CD1c-positive myeloid dendritic cell (primary cell): ENCODE data around the gene GPR15.
A peak's percentile ranks its signal among the peaks of the same experiment; 100 is the strongest.

Source experiments
- DNase-seq: peaks from one replicate; pipeline ENCODE4 v3.0.0-alpha.2; 2016; ENCODE audit errors: extremely low spot score

The GPR15 gene

DNA sequence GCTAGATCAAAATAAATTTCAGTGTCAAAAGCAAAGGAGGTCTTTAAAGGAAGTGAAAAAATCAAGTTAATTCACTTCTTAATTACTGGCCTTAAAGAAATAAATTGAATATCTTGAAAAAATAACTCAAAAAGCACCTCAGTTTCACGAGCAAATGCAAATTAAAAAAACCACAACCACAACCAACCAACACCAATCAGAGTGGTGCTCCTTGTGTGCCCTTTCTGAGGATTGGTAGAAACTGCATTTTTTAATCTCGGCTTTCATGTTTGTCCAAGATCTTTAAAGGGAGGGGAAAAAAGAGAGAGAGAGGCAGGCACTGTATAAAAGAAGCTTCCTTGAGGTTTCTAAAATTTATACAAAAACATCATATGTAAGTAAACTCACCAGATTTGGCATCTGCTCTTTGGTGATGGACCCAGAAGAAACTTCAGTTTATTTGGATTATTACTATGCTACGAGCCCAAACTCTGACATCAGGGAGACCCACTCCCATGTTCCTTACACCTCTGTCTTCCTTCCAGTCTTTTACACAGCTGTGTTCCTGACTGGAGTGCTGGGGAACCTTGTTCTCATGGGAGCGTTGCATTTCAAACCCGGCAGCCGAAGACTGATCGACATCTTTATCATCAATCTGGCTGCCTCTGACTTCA is at the start of gene GPR15:
Gene GPR15 (plus strand): TSS at position 357 of the 653 bp plus-strand sequence. CDS start 56 bp downstream, at position 413.
- DNase-seq = no peak

- no peak for DNase-seq
Measured at GRCh38 chr3:98482717-98483482, 48.9 kb upstream of the GPR15 start.

DNA sequence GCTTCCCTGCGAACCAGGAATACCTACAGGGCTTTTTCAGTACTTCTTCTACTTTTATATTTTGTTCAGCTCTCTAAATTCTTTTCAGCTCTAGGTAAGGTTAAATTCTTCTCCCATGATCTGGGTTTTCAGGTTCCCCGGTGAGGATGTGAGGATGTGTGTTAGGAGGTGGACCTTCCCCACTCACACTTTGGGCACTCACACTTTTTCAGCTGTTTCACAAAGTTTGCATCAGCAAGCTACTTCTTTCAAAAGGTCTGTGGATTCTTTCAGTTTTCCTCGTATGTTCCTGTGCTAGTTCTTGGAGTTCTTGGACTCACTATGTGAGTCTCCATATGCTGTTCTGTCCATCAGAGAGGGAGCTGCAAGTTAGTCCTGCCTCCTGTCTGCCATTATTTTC is 48.2 kb upstream of the GPR15 start:
- DNase-seq = no peak

DNA sequence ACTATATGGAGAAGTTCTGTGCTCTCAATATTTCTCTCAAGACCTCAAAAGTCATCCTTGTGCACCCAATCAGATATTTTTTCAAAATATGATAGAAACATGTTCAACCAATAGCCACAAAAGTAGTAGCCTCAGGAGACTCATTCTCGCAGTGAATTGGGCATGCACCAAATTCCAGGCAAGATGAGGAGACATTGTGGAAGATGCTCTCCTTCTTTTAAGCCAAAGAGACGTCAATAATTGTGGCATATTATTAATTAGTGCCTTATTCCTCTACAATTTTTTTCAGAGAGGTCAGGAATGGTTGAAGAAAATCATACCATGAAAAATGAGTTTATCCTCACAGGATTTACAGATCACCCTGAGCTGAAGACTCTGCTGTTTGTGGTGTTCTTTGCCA is 34.4 kb upstream of the GPR15 start, which contains the start of gene OR5K2:
Gene OR5K2 (plus strand): TSS at position 301 of the 400 bp plus-strand sequence. CDS start 0 bp downstream, at position 301.
- DNase-seq = no peak

DNA sequence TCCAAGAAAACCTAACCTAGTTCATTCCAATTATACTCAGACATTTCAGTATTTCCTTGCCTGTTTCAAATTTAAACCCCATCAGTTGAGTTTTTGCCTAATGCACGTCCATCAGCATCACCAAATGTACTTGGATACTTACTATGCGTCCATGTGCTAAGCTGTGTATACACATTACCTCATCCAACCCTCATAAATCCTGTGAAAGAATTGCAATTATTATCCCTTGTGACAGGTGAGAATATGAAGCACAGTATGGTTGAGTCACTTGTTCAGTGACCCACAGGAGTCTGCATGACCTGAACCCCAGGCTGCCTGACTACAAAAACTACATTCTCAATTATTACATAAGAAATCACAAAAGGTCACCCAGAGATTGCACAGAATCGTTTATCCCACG is 31.8 kb upstream of the GPR15 start:
- DNase-seq = no peak

GRCh38 chr3:98501270-98501669 is 30.5 kb upstream of the GPR15 start:
- DNase-seq = no peak

GRCh38 chr3:98501863-98502576 is 29.8 kb upstream of the GPR15 start:
- no peak for DNase-seq

DNA sequence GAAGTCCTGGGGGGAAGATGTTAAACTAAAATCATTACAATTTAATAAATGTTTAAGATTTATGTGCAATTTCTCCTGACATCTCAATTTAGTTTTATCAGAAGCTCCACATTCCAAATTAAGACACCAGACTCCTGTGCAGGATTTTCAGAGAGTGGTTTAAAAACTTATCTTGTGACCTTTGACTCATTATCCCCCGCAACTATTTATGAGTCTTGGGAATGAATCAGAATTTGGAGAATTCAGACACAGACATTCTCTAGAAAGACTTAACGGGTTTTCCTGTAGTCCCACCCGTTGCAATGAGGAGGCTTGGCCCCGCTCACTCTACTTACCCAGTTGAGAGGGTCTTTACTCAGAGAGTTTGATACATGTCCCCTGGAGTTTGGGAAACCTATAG is 27.2 kb upstream of the GPR15 start:
- no peak for DNase-seq

- no peak for DNase-seq
Measured at GRCh38 chr3:98508582-98508981, 23.2 kb upstream of the GPR15 start.

DNA sequence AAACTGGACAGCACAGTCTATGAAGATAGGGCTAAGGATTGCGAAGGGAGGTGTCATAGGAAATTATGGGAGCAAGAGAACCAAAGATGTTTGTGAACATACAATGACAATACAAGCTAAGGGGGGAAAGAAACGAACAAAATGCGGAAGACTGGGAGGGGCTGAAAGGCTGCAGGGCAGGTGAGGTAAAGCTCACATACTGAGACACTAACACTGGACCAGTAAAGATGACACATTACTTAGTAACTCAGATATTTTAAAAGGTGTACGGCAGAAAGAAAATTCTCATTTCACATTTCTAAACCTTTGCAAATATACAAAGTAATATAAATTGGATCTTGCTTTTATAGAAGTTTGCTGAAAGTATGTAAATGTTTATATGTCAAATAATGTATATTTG is 19.2 kb upstream of the GPR15 start:
- DNase-seq = no peak

DNA sequence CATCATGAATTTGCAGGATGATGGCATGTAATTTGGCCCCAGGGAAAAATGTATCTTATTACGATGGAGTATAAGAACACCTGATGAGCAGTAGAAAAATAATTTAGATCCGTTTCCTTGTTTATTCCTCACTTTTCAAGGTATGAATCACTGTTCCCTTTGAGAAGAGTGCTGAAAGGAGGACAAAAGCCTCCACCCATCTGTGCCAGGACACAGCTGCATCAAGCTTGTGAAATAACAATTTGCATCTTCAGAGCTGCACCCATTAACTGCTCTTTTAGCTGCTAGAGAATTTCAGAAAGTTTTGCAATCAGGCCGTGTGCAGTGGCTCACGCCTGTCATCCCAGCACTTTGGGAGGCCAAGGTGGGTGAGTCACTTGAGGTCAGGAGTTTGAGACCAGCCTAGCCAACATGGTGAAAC is 18.7 kb upstream of the GPR15 start:
- DNase-seq = no peak

- DNase-seq = no peak
Measured at GRCh38 chr3:98513736-98514135, 18.0 kb upstream of the GPR15 start.

- no peak for DNase-seq
Measured at GRCh38 chr3:98514948-98515347, 16.8 kb upstream of the GPR15 start.

DNA sequence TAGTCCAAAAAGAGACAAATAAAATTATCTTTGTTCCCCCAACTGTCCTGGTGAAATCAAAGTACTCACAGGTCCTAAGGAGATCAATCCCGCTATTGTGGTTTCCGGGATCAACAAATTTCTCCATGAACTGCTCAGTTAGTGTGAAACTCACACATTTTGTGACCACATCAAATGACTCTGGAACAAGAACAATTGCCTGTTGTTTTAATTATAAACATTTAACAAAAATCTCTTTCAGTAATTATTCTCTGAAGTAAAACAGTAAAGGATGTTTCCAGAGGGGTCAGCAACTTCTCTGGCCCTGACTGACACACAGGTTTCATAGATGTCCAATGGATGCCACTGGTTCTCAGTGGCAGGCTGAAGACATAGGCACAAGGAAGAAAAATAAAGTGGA is 13.0 kb upstream of the GPR15 start:
- no peak for DNase-seq

GRCh38 chr3:98519351-98519750 is 12.4 kb upstream of the GPR15 start:
- DNase-seq = no peak

DNA sequence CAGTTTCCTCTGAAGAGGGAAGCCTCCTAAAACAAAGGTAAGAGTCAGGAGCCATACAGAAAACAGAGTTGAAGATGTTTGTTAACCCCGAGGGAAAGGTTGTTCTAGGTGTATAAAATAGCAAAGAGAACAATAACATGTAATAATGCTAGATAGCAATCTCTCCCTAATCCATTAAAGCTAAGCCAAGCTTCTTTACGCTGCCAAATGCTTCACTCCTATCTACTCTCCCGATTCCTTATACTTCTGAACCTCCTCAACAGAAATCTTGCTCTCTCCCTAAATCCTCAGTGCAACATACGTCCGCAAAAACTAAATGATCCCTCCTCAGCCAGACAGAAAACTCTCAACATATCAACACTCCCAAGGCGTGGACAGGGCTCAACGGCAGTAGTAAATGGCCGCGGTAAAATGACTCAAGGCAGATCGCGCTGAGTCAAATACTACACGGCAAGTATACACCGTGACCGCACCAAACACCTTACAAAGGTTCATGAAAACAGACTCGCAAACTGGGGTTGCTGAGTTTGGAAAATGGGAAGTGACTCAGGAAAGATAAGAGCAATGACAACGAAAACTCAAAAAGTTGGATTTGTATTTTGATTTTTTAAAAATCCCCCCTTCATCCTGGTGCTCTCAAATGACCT is 9.8 kb upstream of the GPR15 start:
- peak; percentile 56 for DNase-seq

DNA sequence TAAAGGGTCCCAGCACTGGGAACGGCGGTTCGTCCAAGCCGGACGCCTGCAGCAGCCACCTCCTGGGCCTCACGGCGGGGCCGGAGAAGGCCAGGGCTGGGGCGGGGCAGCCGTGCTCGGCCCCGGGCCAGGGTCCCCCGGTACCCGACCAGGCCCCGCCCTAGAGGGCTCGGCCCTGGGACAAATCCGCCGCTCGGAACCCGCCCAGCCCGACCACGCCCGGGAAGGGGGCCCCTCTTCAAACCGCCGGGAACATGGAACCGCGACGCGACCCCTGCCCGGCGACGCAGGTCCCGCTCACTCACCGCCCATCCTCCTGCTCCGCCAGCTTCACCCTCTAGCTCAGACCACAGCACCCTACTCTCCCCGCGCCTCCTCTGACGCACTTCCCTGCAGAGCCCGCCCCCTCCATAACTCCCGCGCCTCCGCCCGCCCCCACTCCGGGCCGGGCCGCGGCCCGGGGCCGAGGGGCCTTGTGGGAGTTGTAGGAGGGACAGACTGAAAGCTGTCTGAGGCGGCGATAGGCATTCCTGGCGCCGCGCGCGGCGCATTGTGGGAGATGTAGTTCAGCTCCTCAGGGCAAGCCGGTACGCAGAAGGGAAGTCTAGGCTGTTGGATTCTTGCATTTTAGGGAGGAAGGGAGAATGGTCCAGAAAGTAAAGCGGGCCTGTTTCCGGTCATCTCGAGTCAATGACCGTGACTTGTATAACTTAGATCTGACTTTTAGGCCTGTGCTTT is 9.1 kb upstream of the GPR15 start, which contains the start of gene CLDND1:
Gene CLDND1 (minus strand): TSS at position 359 of the 738 bp plus-strand sequence. CDS start 1,478 bp downstream, outside the sequence.
- peak; percentile 98 for DNase-seq

- DNase-seq = no peak
Measured at GRCh38 chr3:98525494-98525893, 6.3 kb upstream of the GPR15 start.

DNA sequence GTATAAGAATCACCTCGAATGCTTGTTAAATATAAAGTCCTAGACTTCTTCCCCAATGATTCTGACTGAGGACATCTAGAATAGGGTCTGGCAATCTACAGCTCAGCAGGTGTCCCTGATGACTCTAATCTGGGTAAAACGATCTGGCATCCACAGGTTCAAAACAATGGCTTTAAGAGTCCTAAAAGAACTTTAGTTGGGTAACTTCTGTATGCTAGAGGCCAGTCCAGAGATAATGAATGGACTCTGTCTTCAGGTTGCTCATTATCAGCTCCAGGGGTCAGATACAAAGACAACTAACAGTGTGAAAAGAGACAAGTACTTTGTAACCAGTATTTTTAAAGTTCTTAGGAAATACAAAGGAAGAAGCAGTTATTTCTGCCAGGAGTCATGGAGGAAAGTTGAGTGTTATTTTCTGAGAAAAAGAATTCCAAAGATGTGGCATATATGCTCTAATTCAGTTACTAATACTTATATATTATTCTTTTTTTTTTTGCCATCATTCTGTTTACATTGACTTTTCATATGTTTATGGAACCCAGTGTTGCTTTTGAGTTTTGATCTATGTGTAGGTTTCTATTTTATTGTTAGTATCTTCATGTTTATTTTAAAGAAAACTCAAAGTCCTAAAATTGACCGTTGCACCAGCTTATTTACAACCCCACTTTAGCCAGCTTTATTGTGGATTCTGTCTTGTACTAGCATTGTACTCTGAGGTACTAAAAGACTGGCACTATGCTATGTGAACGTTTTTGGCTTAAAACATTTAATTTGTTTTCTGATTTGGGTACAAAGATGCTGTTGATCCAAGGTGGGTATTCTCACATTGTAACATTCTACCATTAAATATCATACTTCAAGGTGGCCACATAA is 3.1 kb upstream of the GPR15 start:
- DNase-seq = no peak

GRCh38 chr3:98529856-98530459 is 1.8 kb upstream of the GPR15 start:
- DNase-seq = no peak
